CD4-positive, CD25-positive, alpha-beta regulatory T cell (primary cell): ENCODE results near the gene ANO1. TPM values are rescaled to one million over a fixed set of nuclear protein-coding genes. Genes with fewer than 3 reads are reported as not detected.

ENCODE experiments used
- ATAC-seq, 2 donors: fragments of 150-1000 bp; cut with Tn5 transposase; one replicate each; pipeline ENCODE4 v1.10.0; 2021; ENCODE audit warnings: low read depth in 2 of 2, moderate number of reproducible peaks in 2 of 2, moderate library complexity in 1 of 2
- DNase-seq, 3 donors: peaks; one replicate each; pipeline versions ENCODE4 v3.0.0 to v3.0.0-alpha.2; 2012 to 2022; ENCODE audit warnings: mixed read lengths in 1 of 3
- H3K27ac ChIP-seq: one replicate; pipeline ENCODE4 v1.7.0; 2013; ENCODE audit warnings: mild to moderate bottlenecking, low read length; ENCODE audit not compliant: insufficient read depth, poor library complexity, severe bottlenecking
- H3K27me3 ChIP-seq: one replicate; pipeline ENCODE4 v1.7.0; 2013; ENCODE audit warnings: low read length; ENCODE audit not compliant: control insufficient read depth, insufficient read depth
- H3K36me3 ChIP-seq: one replicate; pipeline ENCODE4 v1.7.0; 2013; ENCODE audit warnings: mild to moderate bottlenecking, low read length, moderate library complexity; ENCODE audit not compliant: control insufficient read depth, insufficient read depth
- H3K4me1 ChIP-seq: 2 replicates; pipeline ENCODE4 v1.7.0; 2013; ENCODE audit warnings: mild to moderate bottlenecking, low read length; ENCODE audit not compliant: insufficient read depth, control insufficient read depth, poor library complexity, severe bottlenecking
- H3K4me3 ChIP-seq: one replicate; pipeline ENCODE4 v1.7.0; 2013; ENCODE audit warnings: low read depth, mild to moderate bottlenecking, low read length, moderate library complexity
- H3K9me3 ChIP-seq, 2 experiments: 1 replicate in 1 of 2; 2 replicates in 1 of 2; pipeline ENCODE4 v1.7.0; 2013; ENCODE audit warnings: low read length in 2 of 2, mild to moderate bottlenecking in 1 of 2, moderate library complexity in 1 of 2; ENCODE audit not compliant: control insufficient read depth in 2 of 2
- H3K27ac Mint-ChIP-seq, 3 donors: one replicate each; pipeline ENCODE4 v1.8.0; 2020 to 2022; ENCODE audit warnings: mild to moderate bottlenecking in 3 of 3, mixed read lengths in 3 of 3, moderate library complexity in 2 of 3
- H3K27me3 Mint-ChIP-seq: one replicate; pipeline ENCODE4 v1.8.0; 2022; ENCODE audit warnings: mild to moderate bottlenecking, mixed read lengths
- H3K36me3 Mint-ChIP-seq: one replicate; pipeline ENCODE4 v1.8.0; 2020; ENCODE audit warnings: mixed read lengths
- H3K4me1 Mint-ChIP-seq, 4 donors: one replicate each; pipeline ENCODE4 v1.8.0; 2020 to 2022; ENCODE audit warnings: mixed read lengths in 4 of 4, mild to moderate bottlenecking in 1 of 4
- H3K4me3 Mint-ChIP-seq, 4 donors: one replicate each; pipeline ENCODE4 v1.8.0; 2020 to 2022; ENCODE audit warnings: mild to moderate bottlenecking in 4 of 4, mixed read lengths in 4 of 4, moderate library complexity in 3 of 4
- H3K9me3 Mint-ChIP-seq, 7 donors: one replicate each; pipeline ENCODE4 v1.8.0; 2020 to 2022; ENCODE audit warnings: mixed read lengths in 7 of 7, mild to moderate bottlenecking in 3 of 7, moderate library complexity in 2 of 7
- polyA plus RNA-seq, 4 donors: library from polyadenylated mRNA; unstranded; fragments of 300-500 nt; fragmentation: Illumina TruSeq; gene quantifications; one replicate each; pipeline ENCODE4 v1.2.3, GENCODE V29; 2021
- total RNA-seq: library from RNA; stranded (reverse); gene quantifications from one replicate; pipeline ENCODE4 v1.2.3, GENCODE V29; 2022

ANO1 gene
- total and polyA plus RNA-seq, 5 donors from 2014 or later = not detected

DNA sequence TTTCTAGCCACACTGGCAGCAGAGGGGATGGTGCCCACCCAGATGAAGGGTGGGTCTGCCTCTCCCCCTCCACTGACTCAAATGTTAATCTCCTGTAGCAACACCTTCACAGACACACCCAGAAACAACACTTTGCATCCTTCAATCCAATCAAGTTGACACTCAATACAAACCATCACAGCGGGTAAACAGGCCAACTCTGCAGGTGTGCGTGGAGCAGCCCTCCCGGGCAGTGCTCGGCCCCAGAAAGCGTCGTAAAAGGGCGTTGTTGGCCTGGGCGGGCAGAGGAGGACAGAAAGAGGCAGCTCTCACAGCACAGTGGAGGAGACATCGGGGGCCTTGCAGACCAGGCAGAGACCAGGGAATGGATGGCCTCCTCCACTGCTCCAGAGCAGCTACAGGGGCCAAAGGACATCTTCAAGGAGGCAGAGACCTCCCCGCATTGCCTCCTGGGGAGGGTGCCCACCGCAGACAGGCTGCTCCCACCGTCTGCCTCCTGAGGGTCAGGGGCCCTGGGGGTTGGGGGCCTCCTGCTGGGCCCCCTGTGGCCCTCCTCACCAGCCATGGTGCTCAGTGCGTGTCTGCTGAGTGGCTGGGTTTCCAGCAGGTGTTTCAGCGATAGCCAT is 68.9 kb downstream of the ANO1 start:
- no peak overlapping the region for H3K4me3 Mint-ChIP-seq
- H3K9me3 ChIP-seq = no peaks in the 10 kb centered on the region
- no peak overlapping the region for H3K27ac ChIP-seq
- H3K4me1 ChIP-seq = no peaks in the 10 kb centered on the region
- H3K27ac Mint-ChIP-seq = no peak overlapping the region
- no peaks in the 10 kb centered on the region for H3K36me3 Mint-ChIP-seq
- ATAC-seq = no peak
- no peak overlapping the region for H3K4me3 ChIP-seq
- H3K27me3 Mint-ChIP-seq = peaks cover 20% of the 10 kb centered on the region
- H3K27me3 ChIP-seq = no peaks in the 10 kb centered on the region
- no peaks in the 10 kb centered on the region for H3K4me1 Mint-ChIP-seq
- H3K36me3 ChIP-seq = no peaks in the 10 kb centered on the region
- DNase-seq = no peak
- peaks cover 0 to 2% (median 0%) of the 10 kb centered on the region in 7 donors for H3K9me3 Mint-ChIP-seq

- H3K27ac ChIP-seq = no peak overlapping the region
- H3K36me3 ChIP-seq = no peaks in the 10 kb centered on the region
- H3K9me3 Mint-ChIP-seq = peaks cover 0 to 2% (median 0%) of the 10 kb centered on the region in 7 donors
- H3K27me3 ChIP-seq = no peaks in the 10 kb centered on the region
- H3K4me1 Mint-ChIP-seq = no peaks in the 10 kb centered on the region
- ATAC-seq (no peak), DNase-seq (no peak)
- H3K4me3 Mint-ChIP-seq = no peak overlapping the region
- H3K4me1 ChIP-seq = no peaks in the 10 kb centered on the region
- H3K27me3 Mint-ChIP-seq = peaks cover 20% of the 10 kb centered on the region
- H3K36me3 Mint-ChIP-seq = no peaks in the 10 kb centered on the region
- H3K9me3 ChIP-seq = no peaks in the 10 kb centered on the region
- H3K4me3 ChIP-seq = no peak overlapping the region
- H3K27ac Mint-ChIP-seq = no peak overlapping the region
Observed at GRCh38 chr11:70147668-70148067, 69.6 kb downstream of the ANO1 start.

DNA sequence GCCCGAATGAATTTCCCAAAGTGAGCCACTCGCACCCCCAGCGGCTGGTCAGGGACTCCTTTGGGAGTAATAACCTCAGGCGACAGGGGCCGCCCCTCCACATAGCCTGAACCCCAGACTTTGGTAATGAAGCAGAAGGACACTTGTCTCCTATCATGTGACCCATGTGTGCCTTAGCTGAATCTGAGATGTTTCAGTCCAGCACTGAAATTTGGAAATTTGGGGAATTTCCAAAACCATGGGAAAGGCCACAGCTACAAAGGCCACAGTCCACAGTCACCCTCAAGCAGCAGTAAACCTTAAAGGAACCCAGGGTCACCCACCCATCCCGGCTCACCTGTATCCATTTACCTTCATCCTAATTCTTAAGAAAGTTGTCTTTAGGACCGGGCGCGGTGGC is 73.6 kb downstream of the ANO1 start:
- H3K27me3 Mint-ChIP-seq = peaks cover 4% of the 10 kb centered on the region

GRCh38 chr11:70153133-70153727 is 75.1 kb downstream of the ANO1 start:
- Histone ChIP-seq H3K9me3 (no peaks in the 10 kb centered on the region), H3K36me3 (no peaks in the 10 kb centered on the region), H3K27ac (no peak overlapping the region), H3K4me3 (no peak overlapping the region), H3K4me1 (no peaks in the 10 kb centered on the region), H3K27me3 (no peaks in the 10 kb centered on the region)
- DNase-seq = no peak
- no peaks in the 10 kb centered on the region for H3K36me3 Mint-ChIP-seq
- no peak overlapping the region for H3K27ac Mint-ChIP-seq
- H3K4me3 Mint-ChIP-seq = no peak overlapping the region
- H3K9me3 Mint-ChIP-seq = peaks cover 0 to 1% (median 0%) of the 10 kb centered on the region in 7 donors
- H3K27me3 Mint-ChIP-seq = peaks cover 4% of the 10 kb centered on the region
- no peaks in the 10 kb centered on the region for H3K4me1 Mint-ChIP-seq
- ATAC-seq = no peak

More for the DNA sequence above, 73.6 kb downstream of the ANO1 start:
- no peaks in the 10 kb centered on the region for H3K36me3 ChIP-seq
- H3K27ac ChIP-seq = no peak overlapping the region
- Mint-ChIP-seq H3K9me3 (peaks cover 0 to 1% (median 0%) of the 10 kb centered on the region in 7 donors), H3K4me1 (no peaks in the 10 kb centered on the region), H3K36me3 (no peaks in the 10 kb centered on the region), H3K27ac (no peak overlapping the region), H3K4me3 (no peak overlapping the region)
- no peak for DNase-seq
- H3K27me3 ChIP-seq = no peaks in the 10 kb centered on the region
- H3K4me1 ChIP-seq = no peaks in the 10 kb centered on the region
- H3K4me3 ChIP-seq = no peak overlapping the region
- H3K9me3 ChIP-seq = no peaks in the 10 kb centered on the region
- ATAC-seq = no peak

- Histone ChIP-seq H3K27ac (no peak overlapping the region), H3K4me3 (no peak overlapping the region), H3K27me3 (no peaks in the 10 kb centered on the region), H3K36me3 (no peaks in the 10 kb centered on the region), H3K4me1 (no peaks in the 10 kb centered on the region), H3K9me3 (no peaks in the 10 kb centered on the region)
- Mint-ChIP-seq H3K9me3 (peaks cover 0 to 1% (median 0%) of the 10 kb centered on the region in 7 donors), H3K27me3 (no peaks in the 10 kb centered on the region), H3K36me3 (no peaks in the 10 kb centered on the region), H3K27ac (no peak overlapping the region), H3K4me3 (peak overlapping the region in 1 of 4 donors; percentile 27), H3K4me1 (no peaks in the 10 kb centered on the region)
- ATAC-seq (no peak), DNase-seq (no peak)
Observed at GRCh38 chr11:70155386-70155785, 77.3 kb downstream of the ANO1 start.

- H3K9me3 Mint-ChIP-seq = peaks cover 0 to 1% (median 0%) of the 10 kb centered on the region in 7 donors
- no peaks in the 10 kb centered on the region for H3K27me3 Mint-ChIP-seq
- no peaks in the 10 kb centered on the region for H3K4me1 ChIP-seq
- H3K4me3 Mint-ChIP-seq = no peak overlapping the region
- H3K36me3 ChIP-seq = no peaks in the 10 kb centered on the region
- ATAC-seq (no peak), DNase-seq (no peak)
- H3K27me3 ChIP-seq = no peaks in the 10 kb centered on the region
- H3K27ac Mint-ChIP-seq = no peak overlapping the region
- H3K36me3 Mint-ChIP-seq = no peaks in the 10 kb centered on the region
- no peaks in the 10 kb centered on the region for H3K9me3 ChIP-seq
- no peak overlapping the region for H3K27ac ChIP-seq
- no peak overlapping the region for H3K4me3 ChIP-seq
- no peaks in the 10 kb centered on the region for H3K4me1 Mint-ChIP-seq
Observed at GRCh38 chr11:70156291-70157037, 78.3 kb downstream of the ANO1 start.

GRCh38 chr11:70158201-70158600 is 80.1 kb downstream of the ANO1 start:
- no peaks in the 10 kb centered on the region for H3K27me3 ChIP-seq
- H3K4me3 ChIP-seq = no peak overlapping the region
- no peaks in the 10 kb centered on the region for H3K9me3 ChIP-seq
- H3K4me1 ChIP-seq = no peaks in the 10 kb centered on the region
- no peaks in the 10 kb centered on the region for H3K27me3 Mint-ChIP-seq
- no peak for DNase-seq
- H3K27ac Mint-ChIP-seq = no peak overlapping the region
- H3K4me3 Mint-ChIP-seq = no peak overlapping the region
- no peaks in the 10 kb centered on the region for H3K36me3 Mint-ChIP-seq
- ATAC-seq = no peak
- H3K9me3 Mint-ChIP-seq = peaks cover 0 to 1% (median 0%) of the 10 kb centered on the region in 7 donors
- H3K27ac ChIP-seq = no peak overlapping the region
- no peaks in the 10 kb centered on the region for H3K36me3 ChIP-seq
- no peaks in the 10 kb centered on the region for H3K4me1 Mint-ChIP-seq
